ENCODE data around the gene KCNG2. TPM values are rescaled to one million over a fixed set of nuclear protein-coding genes. Genes with fewer than 3 reads are reported as not detected.

Gene KCNG2
- total RNA-seq, 2 experiments from 2014 or later, result not detected

DNA sequence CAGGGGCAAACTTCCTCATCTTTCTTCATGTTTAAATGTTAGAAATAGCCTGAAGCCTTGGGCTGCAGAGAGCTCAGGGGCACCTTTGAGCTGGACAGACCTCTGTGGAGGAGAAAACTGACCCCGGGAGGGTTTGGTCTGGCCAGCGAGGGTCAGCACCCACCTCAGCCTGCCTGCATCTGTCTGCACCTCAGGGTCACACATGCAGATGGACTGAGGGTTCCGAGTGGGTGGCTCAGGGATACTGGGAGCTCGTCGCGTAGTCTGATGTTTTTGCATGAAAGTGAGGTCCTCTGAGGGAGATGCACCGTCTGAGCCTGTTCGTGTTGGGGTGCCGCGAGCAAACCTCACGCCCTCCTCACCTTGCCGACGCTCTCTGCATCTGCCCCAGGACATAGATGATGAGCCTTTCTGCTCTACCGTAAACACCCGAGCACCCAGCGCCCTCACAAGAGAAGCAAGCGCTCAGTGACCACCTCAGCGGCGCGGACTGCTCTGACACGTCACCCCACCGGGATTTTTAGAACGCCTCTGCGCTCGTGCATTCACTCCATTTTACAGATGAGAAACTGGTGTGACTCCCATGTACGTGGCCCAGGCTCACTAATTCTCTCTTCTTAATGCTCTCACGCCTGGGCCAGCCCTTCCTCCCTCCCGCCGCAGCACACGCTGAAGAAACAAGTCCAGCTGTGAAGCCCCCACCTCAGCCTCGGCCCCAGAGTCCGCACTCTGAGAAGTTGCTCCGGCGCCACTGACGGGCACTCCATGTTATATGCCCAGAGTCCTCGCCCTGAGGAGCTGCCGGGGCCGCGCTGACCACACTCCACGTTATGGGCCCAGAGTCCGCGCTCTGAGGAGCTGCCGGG lies 9.5 kb downstream of the KCNG2 start:
- TF ChIP-seq, protein P1, sequence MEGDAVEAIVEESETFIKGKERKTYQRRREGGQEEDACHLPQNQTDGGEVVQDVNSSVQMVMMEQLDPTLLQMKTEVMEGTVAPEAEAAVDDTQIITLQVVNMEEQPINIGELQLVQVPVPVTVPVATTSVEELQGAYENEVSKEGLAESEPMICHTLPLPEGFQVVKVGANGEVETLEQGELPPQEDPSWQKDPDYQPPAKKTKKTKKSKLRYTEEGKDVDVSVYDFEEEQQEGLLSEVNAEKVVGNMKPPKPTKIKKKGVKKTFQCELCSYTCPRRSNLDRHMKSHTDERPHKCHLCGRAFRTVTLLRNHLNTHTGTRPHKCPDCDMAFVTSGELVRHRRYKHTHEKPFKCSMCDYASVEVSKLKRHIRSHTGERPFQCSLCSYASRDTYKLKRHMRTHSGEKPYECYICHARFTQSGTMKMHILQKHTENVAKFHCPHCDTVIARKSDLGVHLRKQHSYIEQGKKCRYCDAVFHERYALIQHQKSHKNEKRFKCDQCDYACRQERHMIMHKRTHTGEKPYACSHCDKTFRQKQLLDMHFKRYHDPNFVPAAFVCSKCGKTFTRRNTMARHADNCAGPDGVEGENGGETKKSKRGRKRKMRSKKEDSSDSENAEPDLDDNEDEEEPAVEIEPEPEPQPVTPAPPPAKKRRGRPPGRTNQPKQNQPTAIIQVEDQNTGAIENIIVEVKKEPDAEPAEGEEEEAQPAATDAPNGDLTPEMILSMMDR (IDR thresholded peaks at IDR 0.05), result no peak
- no peak for DNase-seq
- no peak overlapping the region for H3K4me3 Mint-ChIP-seq
- intact Hi-C loops (cut with micrococcal nuclease), result no loop called here
- ChIA-PET POLR2A (no interaction called here), CTCF (no interaction called here)
- no peaks in the 10 kb centered on the region for H3K27me3 Mint-ChIP-seq
- no peak overlapping the region for H3K27ac Mint-ChIP-seq
- H3K4me1 Mint-ChIP-seq (ENCODE audit: low read depth), result peaks cover 9% of the 10 kb centered on the region
- no peaks in the 10 kb centered on the region for H3K9me3 Mint-ChIP-seq
- ATAC-seq, result no peak
- H3K36me3 Mint-ChIP-seq (ENCODE audit: low read depth), result no peaks in the 10 kb centered on the region

GRCh38 chr18:79809482-79810192 lies 11.9 kb downstream of the KCNG2 start:
- TF ChIP-seq, protein P1 (IDR thresholded peaks at IDR 0.05), result no peak
- peaks cover 9% of the 10 kb centered on the region for H3K4me1 Mint-ChIP-seq (ENCODE audit: low read depth)
- intact Hi-C loops (cut with micrococcal nuclease), result no loop called here
- DNase-seq (no peak), ATAC-seq (no peak)
- no peaks in the 10 kb centered on the region for H3K36me3 Mint-ChIP-seq (ENCODE audit: low read depth)
- CTCF ChIA-PET, result no interaction called here
- no peaks in the 10 kb centered on the region for H3K9me3 Mint-ChIP-seq
- POLR2A ChIA-PET, result no interaction called here
- H3K27ac Mint-ChIP-seq, result no peak overlapping the region
- no peaks in the 10 kb centered on the region for H3K27me3 Mint-ChIP-seq
- no peak overlapping the region for H3K4me3 Mint-ChIP-seq

DNA sequence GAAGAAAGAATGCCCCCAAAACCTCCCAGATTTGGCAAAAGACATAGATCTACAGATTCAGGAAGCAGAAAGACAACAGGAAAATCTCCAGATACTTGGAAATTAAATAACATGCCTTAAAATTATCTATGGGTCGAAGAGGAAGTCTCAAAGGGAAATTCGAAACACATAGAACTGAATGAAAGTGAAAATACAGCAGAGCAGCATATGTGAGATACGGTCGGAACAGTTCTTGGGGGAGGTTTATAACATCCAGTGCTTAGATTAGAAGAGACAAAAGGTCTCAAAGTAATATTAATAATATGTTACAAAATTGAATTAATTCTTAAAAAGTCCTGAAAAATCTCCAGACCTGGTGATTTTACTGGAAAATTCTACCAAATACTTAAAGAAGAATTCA lies 14.3 kb downstream of the KCNG2 start:
- intact Hi-C loops (cut with micrococcal nuclease), result no loop called here
- Mint-ChIP-seq H3K9me3 (no peaks in the 10 kb centered on the region), H3K4me1 (ENCODE audit: low read depth) (no peaks in the 10 kb centered on the region), H3K27me3 (no peaks in the 10 kb centered on the region), H3K4me3 (no peak overlapping the region), H3K36me3 (ENCODE audit: low read depth) (no peaks in the 10 kb centered on the region), H3K27ac (no peak overlapping the region)
- no peak for DNase-seq
- TF ChIP-seq, protein P1 (IDR thresholded peaks at IDR 0.05), result no peak
- ATAC-seq, result no peak
- ChIA-PET POLR2A (no interaction called here), CTCF (no interaction called here)

DNA sequence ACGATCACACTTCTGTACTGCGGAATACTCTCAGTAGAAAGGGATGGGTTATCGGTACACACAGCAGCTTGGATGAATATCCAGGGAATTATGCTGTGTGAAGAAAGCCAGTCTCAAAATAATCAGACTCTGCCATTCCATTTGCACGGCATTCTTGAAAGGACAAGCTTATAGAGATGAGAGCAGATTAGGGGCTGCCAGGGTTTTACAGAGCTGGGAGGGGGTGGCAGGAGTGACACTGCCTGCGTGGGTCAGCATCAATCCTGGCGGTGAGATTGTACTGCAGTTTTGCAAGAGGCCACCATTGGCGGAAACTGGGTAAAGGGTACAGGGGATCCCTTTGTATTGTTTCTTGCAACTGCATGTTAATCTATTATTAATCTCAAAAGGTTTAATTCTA lies 16.6 kb downstream of the KCNG2 start:
- no peak for ATAC-seq
- TF ChIP-seq, protein P1 (IDR thresholded peaks at IDR 0.05), result no peak
- intact Hi-C loops (cut with micrococcal nuclease), result no loop called here
- no peaks in the 10 kb centered on the region for H3K9me3 Mint-ChIP-seq
- H3K4me1 Mint-ChIP-seq (ENCODE audit: low read depth), result no peaks in the 10 kb centered on the region
- DNase-seq, result no peak
- no peaks in the 10 kb centered on the region for H3K27me3 Mint-ChIP-seq
- no peaks in the 10 kb centered on the region for H3K36me3 Mint-ChIP-seq (ENCODE audit: low read depth)
- no peak overlapping the region for H3K27ac Mint-ChIP-seq
- ChIA-PET CTCF (no interaction called here), POLR2A (interaction anchor here (1.0 kb wide), 1 partner anchor 31 kb away, joined by 3 read pairs; no protein-coding TSS in a partner anchor)
- no peak overlapping the region for H3K4me3 Mint-ChIP-seq

GRCh38 chr18:79815657-79816056 lies 17.9 kb downstream of the KCNG2 start:
- ATAC-seq (no peak), DNase-seq (no peak)
- Mint-ChIP-seq H3K4me1 (ENCODE audit: low read depth) (peaks cover 4% of the 10 kb centered on the region), H3K27me3 (no peaks in the 10 kb centered on the region), H3K4me3 (no peak overlapping the region), H3K27ac (no peak overlapping the region), H3K9me3 (no peaks in the 10 kb centered on the region), H3K36me3 (ENCODE audit: low read depth) (no peaks in the 10 kb centered on the region)
- CTCF ChIA-PET, result no interaction called here
- POLR2A ChIA-PET, result no interaction called here
- TF ChIP-seq, protein P1 (IDR thresholded peaks at IDR 0.05), result no peak
- intact Hi-C loops (cut with micrococcal nuclease), result no loop called here
